Globus pallidus (tissue), 1 donor: ENCODE results near the gene ABR.
"Not testable (repeated sequence)": the region's sequence is repeated elsewhere in the genome, so short reads cannot be mapped to it uniquely, and the experiment has no call there.

Experiments used
- DNase-seq: peaks from one replicate; pipeline ENCODE4 v3.0.0-alpha.2; 2015; ENCODE audit warnings: low spot score

Gene ABR

GRCh38 chr17:1047879-1048470, 131.8 kb downstream of the ABR start:
- no peak for DNase-seq

DNA sequence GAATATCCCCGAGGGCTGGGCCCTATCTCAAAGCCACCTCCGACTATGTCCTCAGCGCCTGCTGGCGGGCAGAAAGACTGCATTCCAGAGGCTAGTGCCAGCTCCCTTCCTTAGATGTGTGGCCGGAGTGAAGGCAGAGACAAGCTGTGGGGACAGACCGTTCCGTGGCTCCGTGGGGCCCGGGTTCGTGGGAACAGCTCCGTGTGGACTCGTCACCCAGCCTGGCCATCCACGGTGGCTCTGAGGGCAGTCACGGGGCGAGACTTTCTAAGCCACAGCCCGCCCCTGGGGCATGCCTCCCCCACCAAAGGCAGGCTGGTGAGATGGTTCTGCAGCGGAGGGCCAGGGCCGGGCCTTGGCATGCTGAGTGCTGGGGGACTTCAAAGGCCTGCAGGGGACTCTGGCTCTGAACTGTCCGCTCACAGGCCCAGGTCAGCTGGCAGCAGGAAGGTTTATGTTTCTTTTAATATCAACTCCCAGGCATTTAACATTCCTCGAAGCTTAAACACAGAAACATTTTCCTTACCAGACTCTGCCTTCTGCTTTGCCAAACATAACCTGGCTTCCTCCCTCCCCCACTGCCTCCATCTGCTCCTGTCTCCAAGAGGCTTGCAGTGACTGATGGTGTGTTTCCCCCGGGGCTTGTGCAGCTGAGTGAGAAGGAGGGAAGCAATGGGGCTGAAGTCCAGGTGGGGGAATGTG, 132.5 kb downstream of the ABR start:
- no peak for DNase-seq

GRCh38 chr17:1045456-1045855, 134.3 kb downstream of the ABR start:
- no peak for DNase-seq

- DNase-seq: not testable (repeated sequence)
Observed at GRCh38 chr17:1044387-1045009, 135.3 kb downstream of the ABR start.

GRCh38 chr17:1043601-1044251, 136.1 kb downstream of the ABR start:
- DNase-seq: peak; percentile 18

DNA sequence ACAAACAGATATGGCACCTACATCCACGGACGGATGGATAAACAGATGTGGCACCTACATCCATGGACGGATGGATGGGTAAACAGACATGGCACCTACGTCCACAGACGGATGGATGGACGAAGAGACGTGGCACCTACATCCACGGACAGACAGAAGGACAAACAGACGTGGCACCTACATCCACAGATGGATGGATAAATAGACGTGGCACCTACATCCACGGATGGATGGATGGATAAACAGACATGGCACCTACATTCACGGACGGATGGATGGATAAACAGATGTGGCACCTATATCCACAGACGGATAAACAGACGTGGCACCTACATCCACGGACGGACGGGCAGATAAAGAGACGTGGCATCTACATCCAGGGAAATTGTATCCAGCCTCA, 137.3 kb downstream of the ABR start:
- no peak for DNase-seq

- DNase-seq: no peak
Observed at GRCh38 chr17:1041746-1042145, 138.0 kb downstream of the ABR start.

- peak; percentile 53 for DNase-seq
Observed at GRCh38 chr17:1040216-1040600, 139.6 kb downstream of the ABR start.

DNA sequence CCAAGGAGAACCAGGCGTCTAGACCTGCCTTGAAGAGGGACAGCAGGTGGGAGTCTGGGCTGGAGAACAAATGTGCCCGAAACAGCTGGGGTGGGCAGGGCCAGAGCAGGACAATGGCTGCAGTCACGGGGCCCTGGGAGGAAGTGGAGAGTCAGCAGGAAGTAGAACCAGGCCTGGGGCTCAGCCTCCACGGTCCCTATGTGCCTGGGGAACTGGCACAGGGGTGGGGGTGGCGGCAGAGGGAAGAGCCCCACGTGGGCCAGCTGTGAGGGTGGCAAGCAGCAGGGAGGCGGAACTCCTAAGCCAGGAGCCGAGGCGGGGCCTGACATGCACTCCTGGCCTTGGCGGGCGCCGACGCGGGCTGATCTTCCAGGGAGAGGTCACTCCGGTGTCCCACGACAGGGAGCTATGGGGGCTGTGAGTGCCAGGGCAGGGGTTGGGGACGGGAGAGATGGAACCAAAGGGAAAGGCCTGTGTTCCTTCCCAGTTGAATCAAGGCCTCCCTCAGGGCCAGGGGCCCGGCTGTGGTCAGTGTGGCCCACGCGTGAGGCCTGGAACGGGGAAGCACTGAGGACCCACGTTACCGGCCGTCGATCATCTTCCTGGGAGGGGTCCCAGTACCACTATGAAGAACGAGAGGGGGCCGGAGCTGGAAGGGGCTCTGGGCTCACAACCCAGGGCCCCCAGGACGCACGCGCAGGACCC, 140.1 kb downstream of the ABR start:
- peak; percentile 65 for DNase-seq

DNA sequence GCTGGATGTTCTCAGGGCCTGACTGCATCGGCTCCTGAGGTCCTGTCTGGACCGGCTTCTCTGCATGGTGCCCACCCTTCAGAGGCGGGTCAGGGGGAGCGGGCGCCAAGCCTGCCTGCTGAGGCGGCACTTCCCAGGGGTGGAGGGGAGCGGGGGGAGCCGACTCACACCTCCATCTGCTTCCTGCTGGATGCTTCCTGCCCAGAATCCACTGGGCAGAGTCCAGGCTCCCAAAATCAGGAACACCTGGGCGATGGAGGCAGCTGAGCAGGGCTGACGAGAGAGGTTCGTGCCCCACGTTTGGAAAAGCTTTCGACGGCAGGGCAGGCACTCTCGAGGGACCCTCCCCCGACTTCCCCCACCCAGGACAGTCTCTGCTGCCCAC, 140.7 kb downstream of the ABR start:
- DNase-seq: no peak

DNA sequence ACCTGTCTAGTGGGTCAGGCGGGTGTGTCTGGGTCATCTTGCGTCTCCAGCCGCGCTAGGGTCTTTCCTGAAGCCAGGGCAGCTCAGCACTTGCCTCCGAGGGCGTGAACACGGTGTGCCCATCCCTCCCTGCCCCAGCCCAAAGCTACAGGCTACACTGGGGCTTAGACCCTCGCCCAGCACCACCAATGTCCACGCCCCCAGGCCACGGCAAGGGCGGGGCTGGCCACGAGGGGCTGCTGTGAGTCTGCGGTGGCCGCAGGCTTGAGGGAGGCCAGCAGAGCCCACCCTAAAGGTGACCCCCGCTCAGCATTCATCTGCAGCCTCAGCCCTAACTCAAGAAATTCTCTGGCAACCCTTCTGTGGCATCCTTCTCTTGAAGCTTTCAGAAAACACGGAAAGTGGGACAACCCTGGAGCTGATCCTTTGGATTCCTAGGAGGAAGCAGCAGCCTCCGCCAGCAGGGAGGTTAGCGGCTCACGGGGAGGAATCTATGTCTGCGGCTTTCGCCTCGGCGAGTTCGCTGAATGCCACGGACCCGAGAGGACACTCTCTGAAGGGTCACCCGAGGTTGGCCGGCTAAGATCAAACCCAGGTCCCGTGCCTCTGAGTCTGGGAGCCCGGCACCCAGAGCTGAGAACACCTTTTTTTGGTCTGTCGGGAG, 141.2 kb downstream of the ABR start:
- DNase-seq: no peak

- DNase-seq: no peak
Observed at GRCh38 chr17:1037238-1037879, 142.4 kb downstream of the ABR start.

DNA sequence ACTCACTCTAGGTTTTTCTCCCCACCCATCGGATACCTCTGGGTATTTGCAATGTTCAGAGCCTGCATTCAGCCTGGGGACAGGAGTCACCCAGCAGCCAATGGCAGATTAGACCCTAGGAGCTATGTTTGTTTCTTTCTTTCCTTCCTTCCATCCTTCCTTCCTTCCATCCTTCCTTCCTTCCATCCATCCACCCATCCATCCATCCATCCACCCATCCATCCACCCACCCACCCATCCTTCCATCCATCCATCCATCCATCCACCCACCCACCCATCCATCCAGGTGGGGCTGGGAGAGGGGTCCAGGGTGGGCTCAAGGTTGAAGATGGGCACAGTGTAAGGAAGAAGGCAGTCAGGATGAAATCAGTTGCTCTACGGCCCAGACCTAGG, 142.9 kb downstream of the ABR start:
- no peak for DNase-seq

DNA sequence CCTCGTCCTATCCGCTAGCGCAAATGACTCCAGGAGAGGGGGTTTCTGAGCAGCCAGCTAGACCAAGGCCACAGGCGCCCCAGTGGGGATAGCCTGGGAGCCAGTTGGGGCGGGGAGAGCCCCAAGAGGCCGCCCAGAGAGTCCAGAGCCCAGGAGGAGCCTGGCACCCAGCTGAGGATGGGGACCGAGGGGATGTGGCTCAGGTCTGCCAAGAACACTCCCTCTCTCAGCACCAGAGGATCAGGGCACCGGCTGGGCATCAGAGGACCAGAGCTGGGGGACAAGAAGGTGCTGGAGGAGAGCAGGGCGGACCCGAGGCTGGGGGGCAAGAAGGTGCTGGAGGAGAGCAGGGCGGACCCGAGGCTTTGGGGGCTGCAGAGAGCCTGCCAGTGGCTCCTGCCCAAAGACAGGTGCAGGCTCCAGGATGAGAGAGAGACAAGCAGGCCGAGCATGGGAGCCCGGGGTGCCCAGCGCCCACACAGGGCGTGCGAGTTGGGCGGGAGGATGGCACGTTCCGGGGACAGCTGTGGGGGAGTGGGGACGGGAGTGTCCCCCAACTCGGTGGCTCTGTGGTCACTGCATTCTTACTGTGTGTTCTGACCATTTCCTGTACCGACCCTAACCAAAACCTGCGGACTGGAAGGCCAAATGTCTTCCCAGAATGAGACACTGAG, 143.5 kb downstream of the ABR start:
- DNase-seq: no peak

DNA sequence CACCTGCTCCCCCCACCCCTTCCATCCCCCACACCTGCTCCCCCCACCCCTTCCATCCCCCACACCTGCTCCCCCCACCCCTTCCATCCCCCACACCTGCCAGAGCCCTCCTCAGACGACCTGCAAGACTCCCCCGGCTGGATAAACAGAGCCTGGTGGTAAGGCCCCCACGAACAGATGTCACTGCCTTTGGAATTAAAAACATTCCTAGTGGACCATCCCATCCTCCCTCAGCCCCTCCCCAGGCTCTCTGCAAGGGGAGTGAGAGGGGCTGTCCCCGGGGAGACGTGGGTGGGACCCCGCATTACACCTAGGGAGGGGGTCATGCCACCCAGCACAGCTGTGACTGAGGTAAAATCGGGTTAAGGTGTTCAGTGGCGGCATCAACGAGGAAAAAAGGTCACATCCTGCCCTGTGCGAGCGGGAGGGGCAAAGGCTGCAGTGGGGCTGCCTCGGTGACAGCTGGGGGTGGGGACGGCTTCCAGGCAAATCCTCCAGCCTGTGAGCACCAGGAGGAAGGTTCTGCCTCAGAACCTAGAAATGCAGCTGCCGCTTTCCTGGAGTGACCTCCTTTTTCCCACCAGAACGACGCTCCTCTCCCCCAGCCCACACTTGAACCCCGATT, 144.1 kb downstream of the ABR start:
- DNase-seq: no peak

GRCh38 chr17:1034652-1035210, 145.1 kb downstream of the ABR start:
- DNase-seq: no peak

DNA sequence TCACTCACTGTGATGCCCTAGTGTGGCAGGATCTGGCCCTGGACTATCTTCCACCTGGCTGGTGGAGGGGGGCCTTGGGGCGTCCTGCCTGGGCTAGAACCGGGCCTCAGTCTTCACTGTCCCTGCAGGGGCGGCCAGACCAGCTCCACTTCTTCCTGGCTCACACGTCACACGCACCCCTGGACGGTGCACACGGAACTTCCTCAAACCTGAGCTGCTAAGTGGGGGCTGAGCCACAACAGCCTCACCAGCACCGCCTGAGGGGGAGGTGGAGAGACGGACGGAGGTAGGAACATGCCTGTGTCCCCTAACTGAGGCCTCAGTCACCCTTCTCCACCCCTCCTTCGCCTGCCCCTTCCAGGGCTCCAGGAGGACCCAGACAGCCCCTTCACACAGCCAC, 146.3 kb downstream of the ABR start:
- DNase-seq: no peak

- no peak for DNase-seq
Observed at GRCh38 chr17:1032391-1032790, 147.4 kb downstream of the ABR start.

DNA sequence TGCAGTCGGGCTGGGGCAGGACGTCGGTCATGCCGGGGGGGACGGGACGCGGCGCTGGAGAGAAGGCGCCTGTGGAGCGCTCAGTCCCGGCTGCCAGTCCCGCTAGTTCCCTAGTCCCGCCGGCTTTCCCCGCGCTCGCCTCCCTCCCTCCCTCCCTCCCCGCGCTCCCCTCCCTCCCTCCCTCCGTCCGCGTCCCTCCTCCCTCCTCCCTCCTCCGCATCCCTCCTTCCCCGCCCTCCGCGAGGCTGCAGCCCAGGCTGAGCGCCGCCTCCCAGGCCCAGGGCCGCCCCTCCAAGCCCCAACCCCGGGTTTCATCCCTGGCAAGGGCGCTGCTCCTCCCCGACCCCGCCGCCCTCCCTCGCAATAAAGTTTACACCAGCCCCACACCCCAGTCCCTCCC, 148.1 kb downstream of the ABR start:
- peak; percentile 20 for DNase-seq
